Measurements from ENCODE around the gene CPNE5.

DNA sequence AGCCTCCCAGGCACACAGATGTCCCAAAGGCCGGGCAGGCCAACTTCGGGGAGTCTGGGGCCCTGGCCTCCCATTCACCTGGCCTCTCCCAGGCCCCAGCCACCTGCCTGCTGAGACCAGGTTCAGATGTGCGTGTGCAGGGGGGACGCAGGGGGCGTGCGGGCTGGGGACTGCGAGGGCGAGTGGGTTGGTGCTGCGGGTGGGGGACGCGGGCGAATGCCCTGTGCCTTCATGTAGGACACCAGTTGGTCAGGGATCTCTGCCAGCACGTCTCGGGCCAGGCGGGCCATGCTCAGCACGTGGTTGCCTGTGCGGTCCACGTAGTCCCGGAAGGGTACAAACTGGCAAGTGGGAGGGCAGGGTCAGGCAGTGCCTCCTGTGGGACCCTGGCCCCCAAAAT is 97.1 kb downstream of the CPNE5 start:
- TF ChIP-seq CTCF (IDR thresholded peaks at IDR 0.05) (no peak), POLR2A (IDR thresholded peaks at IDR 0.05) (no peak)
